Prostate gland (tissue), 2 donors: Measurements from ENCODE around the gene PPP4R1.

Experiments
- CTCF ChIP-seq, 4 experiments: fragments of 200-600 bp in 2 of 4; fragments of 450-650 bp in 2 of 4; sonication (generic) in 2 of 4; IDR thresholded peaks; 1 replicate in 3 of 4; 2 replicates in 1 of 4; pipeline ENCODE4 v1.5.1; 2016 to 2019; ENCODE audit warnings: antibody characterized with exemption in 4 of 4, mild to moderate bottlenecking in 2 of 4, moderate library complexity in 2 of 4
- POLR2A ChIP-seq: fragments of 450-650 bp; IDR thresholded peaks from one replicate; pipeline ENCODE4 v1.6.1; 2016; ENCODE audit warnings: antibody characterized with exemption, mild to moderate bottlenecking
- POLR2AphosphoS5 ChIP-seq: sonication (generic); formaldehyde crosslinking; IDR thresholded peaks from one replicate; pipeline ENCODE4 v1.6.1; 2017; ENCODE audit warnings: antibody characterized with exemption

- no peak for TF ChIP-seq POLR2AphosphoS5
- no peak for TF ChIP-seq CTCF (IDR thresholded peaks at IDR 0.05)
- no peak for TF ChIP-seq POLR2A
Observed at GRCh38 chr18:9608298-9608697, 6.1 kb downstream of the PPP4R1 start.
